Muscle layer of duodenum (tissue), 2 donors: Measurements from ENCODE around the gene CHRNA4.

Experiments
- H3K27ac ChIP-seq: one replicate; pipeline ENCODE4 v1.7.0; 2013; ENCODE audit warnings: mild to moderate bottlenecking, low read length
- H3K27me3 ChIP-seq: one replicate; pipeline ENCODE4 v1.7.0; 2013; ENCODE audit warnings: low read depth, mild to moderate bottlenecking, control low read depth, low read length
- H3K36me3 ChIP-seq, 2 donors: one replicate each; pipeline ENCODE4 v1.7.0; 2013; ENCODE audit warnings: low read length in 2 of 2, control low read depth in 1 of 2, mild to moderate bottlenecking in 1 of 2; ENCODE audit not compliant: insufficient read depth in 2 of 2, control insufficient read depth in 1 of 2
- H3K4me1 ChIP-seq, 2 donors: one replicate each; pipeline ENCODE4 v1.7.0; 2013; ENCODE audit warnings: low read length in 2 of 2, mild to moderate bottlenecking in 2 of 2, control low read depth in 1 of 2, moderate library complexity in 1 of 2; ENCODE audit not compliant: insufficient read depth in 2 of 2, control insufficient read depth in 1 of 2
- H3K4me3 ChIP-seq, 2 donors: one replicate each; pipeline ENCODE4 v1.7.0; 2013; ENCODE audit warnings: low read length in 2 of 2, low read depth in 1 of 2, mild to moderate bottlenecking in 1 of 2
- H3K9me3 ChIP-seq, 2 donors: one replicate each; pipeline ENCODE4 v1.7.0; 2013; ENCODE audit warnings: low read length in 2 of 2, control low read depth in 1 of 2, mild to moderate bottlenecking in 1 of 2; ENCODE audit not compliant: control insufficient read depth in 1 of 2
- donor health status: healthy.

Gene CHRNA4

GRCh38 chr20:63395723-63396122, 34.6 kb upstream of the CHRNA4 start:
- Histone ChIP-seq H3K9me3 (peaks cover 0 to 9% of the 10 kb centered on the region in 2 donors), H3K27me3 (no peaks in the 10 kb centered on the region), H3K4me3 (no peak overlapping the region), H3K4me1 (peaks cover 0 to 6% of the 10 kb centered on the region in 2 donors), H3K36me3 (peaks cover 0 to 3% of the 10 kb centered on the region in 2 donors), H3K27ac (no peak overlapping the region)

GRCh38 chr20:63394920-63395455, 33.8 kb upstream of the CHRNA4 start:
- Histone ChIP-seq H3K27me3 (no peaks in the 10 kb centered on the region), H3K27ac (no peak overlapping the region), H3K4me3 (no peak overlapping the region), H3K36me3 (peaks cover 0 to 3% of the 10 kb centered on the region in 2 donors), H3K4me1 (peaks cover 0 to 6% of the 10 kb centered on the region in 2 donors), H3K9me3 (peaks cover 0 to 12% of the 10 kb centered on the region in 2 donors)

- Histone ChIP-seq H3K9me3 (peaks cover 0 to 15% of the 10 kb centered on the region in 2 donors), H3K4me3 (no peak overlapping the region), H3K4me1 (peaks cover 0 to 6% of the 10 kb centered on the region in 2 donors), H3K27ac (no peak overlapping the region), H3K27me3 (no peaks in the 10 kb centered on the region), H3K36me3 (peaks cover 0 to 3% of the 10 kb centered on the region in 2 donors)
These were observed 33.1 kb upstream of the CHRNA4 start for GRCh38 chr20:63394069-63394919.

GRCh38 chr20:63393566-63393965, 32.4 kb upstream of the CHRNA4 start:
- H3K27ac ChIP-seq: no peak overlapping the region
- peaks cover 0 to 6% of the 10 kb centered on the region in 2 donors for H3K4me1 ChIP-seq
- peaks cover 0 to 3% of the 10 kb centered on the region in 2 donors for H3K36me3 ChIP-seq
- no peaks in the 10 kb centered on the region for H3K27me3 ChIP-seq
- H3K9me3 ChIP-seq: peaks cover 0 to 15% of the 10 kb centered on the region in 2 donors
- H3K4me3 ChIP-seq: no peak overlapping the region

GRCh38 chr20:63392465-63393365, 31.6 kb upstream of the CHRNA4 start:
- H3K4me3 ChIP-seq: no peak overlapping the region
- H3K27ac ChIP-seq: no peak overlapping the region
- peaks cover 0 to 3% of the 10 kb centered on the region in 2 donors for H3K36me3 ChIP-seq
- H3K9me3 ChIP-seq: peaks cover 0 to 15% of the 10 kb centered on the region in 2 donors
- H3K27me3 ChIP-seq: no peaks in the 10 kb centered on the region
- H3K4me1 ChIP-seq: peaks cover 0 to 6% of the 10 kb centered on the region in 2 donors

- Histone ChIP-seq H3K27me3 (peaks cover 2% of the 10 kb centered on the region), H3K27ac (no peak overlapping the region), H3K36me3 (peaks cover 0 to 3% of the 10 kb centered on the region in 2 donors), H3K9me3 (peaks cover 8 to 27% of the 10 kb centered on the region in 2 donors), H3K4me3 (no peak overlapping the region), H3K4me1 (no peaks in the 10 kb centered on the region)
These were observed 26.8 kb upstream of the CHRNA4 start for GRCh38 chr20:63387917-63388316.

GRCh38 chr20:63387393-63387792, 26.2 kb upstream of the CHRNA4 start:
- Histone ChIP-seq H3K36me3 (peaks cover 0 to 3% of the 10 kb centered on the region in 2 donors), H3K27ac (no peak overlapping the region), H3K27me3 (peaks cover 7% of the 10 kb centered on the region), H3K4me3 (no peak overlapping the region), H3K9me3 (peaks cover 8 to 27% of the 10 kb centered on the region in 2 donors), H3K4me1 (no peaks in the 10 kb centered on the region)

- Histone ChIP-seq H3K27ac (no peak overlapping the region), H3K27me3 (peaks cover 8% of the 10 kb centered on the region), H3K4me1 (no peaks in the 10 kb centered on the region), H3K36me3 (peaks cover 0 to 3% of the 10 kb centered on the region in 2 donors), H3K4me3 (no peak overlapping the region), H3K9me3 (peaks cover 8 to 26% of the 10 kb centered on the region in 2 donors)
These were observed 25.3 kb upstream of the CHRNA4 start for GRCh38 chr20:63386491-63386890.

GRCh38 chr20:63385819-63386218, 24.7 kb upstream of the CHRNA4 start:
- Histone ChIP-seq H3K36me3 (no peaks in the 10 kb centered on the region), H3K27me3 (peaks cover 8% of the 10 kb centered on the region), H3K27ac (no peak overlapping the region), H3K4me3 (no peak overlapping the region), H3K4me1 (no peaks in the 10 kb centered on the region), H3K9me3 (peaks cover 8 to 19% of the 10 kb centered on the region in 2 donors)

- no peaks in the 10 kb centered on the region for H3K36me3 ChIP-seq
- H3K9me3 ChIP-seq: peaks cover 8 to 12% of the 10 kb centered on the region in 2 donors
- no peak overlapping the region for H3K27ac ChIP-seq
- no peaks in the 10 kb centered on the region for H3K4me1 ChIP-seq
- peaks cover 8% of the 10 kb centered on the region for H3K27me3 ChIP-seq
- H3K4me3 ChIP-seq: no peak overlapping the region
These were observed 23.2 kb upstream of the CHRNA4 start for GRCh38 chr20:63384336-63384735.

GRCh38 chr20:63383556-63383955, 22.4 kb upstream of the CHRNA4 start:
- H3K36me3 ChIP-seq: no peaks in the 10 kb centered on the region
- peaks cover 8% of the 10 kb centered on the region for H3K27me3 ChIP-seq
- no peak overlapping the region for H3K27ac ChIP-seq
- H3K4me1 ChIP-seq: no peaks in the 10 kb centered on the region
- peaks cover 8 to 12% of the 10 kb centered on the region in 2 donors for H3K9me3 ChIP-seq
- H3K4me3 ChIP-seq: no peak overlapping the region
